Retinal pigment epithelial cell (primary cell): ENCODE results near the gene PCNT.

Experiments
- DNase-seq: peaks from one replicate; pipeline ENCODE4 v3.0.0-alpha.2; 2010; ENCODE audit warnings: low read depth
- H3K4me3 ChIP-seq: 2 replicates; pipeline ENCODE4 v1.5.1; 2011; ENCODE audit warnings: mild to moderate bottlenecking, low read length, control low read depth, moderate library complexity
- CTCF ChIP-seq: conservative IDR thresholded peaks from 2 replicates; pipeline ENCODE4 v1.5.1; 2011; ENCODE audit warnings: low read depth, low read length, control low read depth, inconsistent platforms

The PCNT gene

GRCh38 chr21:46437096-46437498 lies 113.1 kb downstream of the PCNT start:
- H3K4me3 ChIP-seq, result no peak overlapping the region
- no peak for TF ChIP-seq CTCF
- no peak for DNase-seq

GRCh38 chr21:46437511-46437910 lies 113.6 kb downstream of the PCNT start:
- DNase-seq, result no peak
- no peak for TF ChIP-seq CTCF

GRCh38 chr21:46438241-46438640 lies 114.3 kb downstream of the PCNT start:
- DNase-seq, result no peak
- TF ChIP-seq CTCF, result no peak
- no peak overlapping the region for H3K4me3 ChIP-seq

More at GRCh38 chr21:46437511-46437910, 113.6 kb downstream of the PCNT start:
- H3K4me3 ChIP-seq, result no peak overlapping the region

GRCh38 chr21:46439906-46440305 lies 116.0 kb downstream of the PCNT start:
- TF ChIP-seq CTCF, result no peak
- H3K4me3 ChIP-seq, result no peak overlapping the region
- DNase-seq, result no peak

- no peak for TF ChIP-seq CTCF
- DNase-seq, result no peak
- no peak overlapping the region for H3K4me3 ChIP-seq
Observed at GRCh38 chr21:46441331-46441730, 117.4 kb downstream of the PCNT start.

GRCh38 chr21:46441961-46442498 lies 118.1 kb downstream of the PCNT start:
- no peak overlapping the region for H3K4me3 ChIP-seq
- no peak for DNase-seq
- TF ChIP-seq CTCF, result no peak

GRCh38 chr21:46442938-46443337 lies 119.0 kb downstream of the PCNT start:
- H3K4me3 ChIP-seq, result no peak overlapping the region
- TF ChIP-seq CTCF, result no peak
- no peak for DNase-seq
